Colon (tissue), 2 donors: Measurements from ENCODE around the gene ARFGAP1.

Experiments
- FAIRE-seq: peaks from 2 replicates; lab custom pipeline; 2012; peaks lifted over from hg19 to GRCh38; lab: Jason Lieb, UNC
- donor health status: control.
- donor health status: control.

The ARFGAP1 gene

GRCh38 chr20:63309261-63310071, 36.9 kb downstream of the ARFGAP1 start:
- no peak for FAIRE-seq

GRCh38 chr20:63310265-63310991, 37.8 kb downstream of the ARFGAP1 start:
- no peak for FAIRE-seq

- no peak for FAIRE-seq
Measured at GRCh38 chr20:63311186-63311832, 38.7 kb downstream of the ARFGAP1 start.

- FAIRE-seq = no peak
Measured at GRCh38 chr20:63311833-63312243, 39.2 kb downstream of the ARFGAP1 start.

- no peak for FAIRE-seq
Measured at GRCh38 chr20:63312273-63312672, 39.7 kb downstream of the ARFGAP1 start.

GRCh38 chr20:63312690-63313348, 40.2 kb downstream of the ARFGAP1 start:
- no peak for FAIRE-seq

GRCh38 chr20:63313349-63314014, 40.9 kb downstream of the ARFGAP1 start:
- no peak for FAIRE-seq

GRCh38 chr20:63314015-63314471, 41.4 kb downstream of the ARFGAP1 start:
- no peak for FAIRE-seq

- no peak for FAIRE-seq
Measured at GRCh38 chr20:63314566-63315239, 42.1 kb downstream of the ARFGAP1 start.

- FAIRE-seq = no peak
Measured at GRCh38 chr20:63315240-63315689, 42.7 kb downstream of the ARFGAP1 start.

GRCh38 chr20:63315731-63316491, 43.3 kb downstream of the ARFGAP1 start:
- FAIRE-seq = no peak

- no peak for FAIRE-seq
Measured at GRCh38 chr20:63316502-63316921, 43.9 kb downstream of the ARFGAP1 start.

- no peak for FAIRE-seq
Measured at GRCh38 chr20:63317061-63317460, 44.4 kb downstream of the ARFGAP1 start.

GRCh38 chr20:63317601-63318291, 45.1 kb downstream of the ARFGAP1 start:
- no peak for FAIRE-seq

- no peak for FAIRE-seq
Measured at GRCh38 chr20:63318391-63319163, 46.0 kb downstream of the ARFGAP1 start.

- no peak for FAIRE-seq
Measured at GRCh38 chr20:63319164-63320040, 46.8 kb downstream of the ARFGAP1 start.

- no peak for FAIRE-seq
Measured at GRCh38 chr20:63320041-63320511, 47.5 kb downstream of the ARFGAP1 start.
